Measurements from ENCODE around the gene HIF1A.

DNA sequence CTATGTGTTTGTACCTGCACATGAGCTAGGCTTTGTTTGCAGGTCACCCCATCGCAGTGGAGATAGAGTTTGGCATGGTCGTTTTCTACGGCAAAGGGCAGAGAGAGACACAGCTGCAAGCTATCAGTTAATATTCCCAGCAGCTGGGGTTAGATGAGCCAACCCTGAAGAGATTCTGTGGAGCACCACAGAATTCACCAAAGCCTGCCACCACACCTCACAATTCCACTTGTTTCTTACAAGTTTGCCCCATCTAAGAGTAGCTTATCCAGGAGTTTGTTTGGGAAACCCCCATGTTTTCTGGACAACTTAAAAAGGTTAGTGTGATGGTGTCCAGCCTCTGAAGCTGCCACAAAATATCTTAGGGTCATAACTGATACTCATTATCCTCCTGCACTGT, 20.0 kb upstream of the HIF1A start:
- TF ChIP-seq, protein P1, sequence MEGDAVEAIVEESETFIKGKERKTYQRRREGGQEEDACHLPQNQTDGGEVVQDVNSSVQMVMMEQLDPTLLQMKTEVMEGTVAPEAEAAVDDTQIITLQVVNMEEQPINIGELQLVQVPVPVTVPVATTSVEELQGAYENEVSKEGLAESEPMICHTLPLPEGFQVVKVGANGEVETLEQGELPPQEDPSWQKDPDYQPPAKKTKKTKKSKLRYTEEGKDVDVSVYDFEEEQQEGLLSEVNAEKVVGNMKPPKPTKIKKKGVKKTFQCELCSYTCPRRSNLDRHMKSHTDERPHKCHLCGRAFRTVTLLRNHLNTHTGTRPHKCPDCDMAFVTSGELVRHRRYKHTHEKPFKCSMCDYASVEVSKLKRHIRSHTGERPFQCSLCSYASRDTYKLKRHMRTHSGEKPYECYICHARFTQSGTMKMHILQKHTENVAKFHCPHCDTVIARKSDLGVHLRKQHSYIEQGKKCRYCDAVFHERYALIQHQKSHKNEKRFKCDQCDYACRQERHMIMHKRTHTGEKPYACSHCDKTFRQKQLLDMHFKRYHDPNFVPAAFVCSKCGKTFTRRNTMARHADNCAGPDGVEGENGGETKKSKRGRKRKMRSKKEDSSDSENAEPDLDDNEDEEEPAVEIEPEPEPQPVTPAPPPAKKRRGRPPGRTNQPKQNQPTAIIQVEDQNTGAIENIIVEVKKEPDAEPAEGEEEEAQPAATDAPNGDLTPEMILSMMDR (IDR thresholded peaks at IDR 0.05) = no peak
- no peak for TF ChIP-seq POLR2A (IDR thresholded peaks at IDR 0.05)

Data from Peyer's patch (tissue), 4 donors.